AG04450 (cell line): Measurements from ENCODE around the gene CENPC. TPM values are rescaled to one million over a fixed set of nuclear protein-coding genes. Genes with fewer than 3 reads are reported as not detected.
"Not testable (repeated sequence)": the region's sequence is repeated elsewhere in the genome, so short reads cannot be mapped to it uniquely, and the experiment has no call there.

Source experiments
- CTCF ChIA-PET: fragments of 300-600, 350-600 bp; formaldehyde crosslinking; extraction: SDS; loops from one replicate; lab custom pipeline; 2022; ENCODE audit warnings: antibody characterized with exemption, inconsistent platforms; lab: Charles Lee
- POLR2A ChIA-PET: fragments of 350-600 bp; formaldehyde crosslinking; extraction: SDS; loops from one replicate; lab custom pipeline; 2021; ENCODE audit warnings: antibody characterized with exemption, inconsistent platforms; lab: Yijun Ruan, JAX
- DNase-seq: peaks from one replicate; pipeline ENCODE4 v3.0.0-alpha.2; 2011; ENCODE audit warnings: low read depth, low spot score
- H3K27ac ChIP-seq: one replicate; pipeline ENCODE4 v1.5.1; 2012; ENCODE audit warnings: low read depth, low read length, control low read depth
- H3K27me3 ChIP-seq: one replicate; pipeline ENCODE4 v1.6.0; 2012; ENCODE audit warnings: low read length; ENCODE audit not compliant: control insufficient read depth, insufficient read depth
- H3K4me3 ChIP-seq: 2 replicates; pipeline ENCODE4 v1.5.1; 2011; ENCODE audit warnings: mild to moderate bottlenecking, low read depth, low read length, control low read depth
- H3K9me3 ChIP-seq: 2 replicates; pipeline ENCODE4 v1.5.1; 2012; ENCODE audit warnings: low read length; ENCODE audit not compliant: control insufficient read depth, insufficient read depth
- polyA plus RNA-seq: library from polyadenylated mRNA; depleted of rRNA; stranded (reverse); fragments of >200 nt; gene quantifications from 2 replicates; pipeline ENCODE4 v1.2.3, GENCODE V29; 2011
- TF ChIP-seq, protein P1 (sequence below): IDR thresholded peaks from 2 replicates; pipeline ENCODE4 v1.5.1; 2011; ENCODE audit warnings: low read depth, low read length, control low read depth, inconsistent platforms

Gene CENPC
- polyA plus RNA-seq, 1 experiment = 8.0 TPM

DNA sequence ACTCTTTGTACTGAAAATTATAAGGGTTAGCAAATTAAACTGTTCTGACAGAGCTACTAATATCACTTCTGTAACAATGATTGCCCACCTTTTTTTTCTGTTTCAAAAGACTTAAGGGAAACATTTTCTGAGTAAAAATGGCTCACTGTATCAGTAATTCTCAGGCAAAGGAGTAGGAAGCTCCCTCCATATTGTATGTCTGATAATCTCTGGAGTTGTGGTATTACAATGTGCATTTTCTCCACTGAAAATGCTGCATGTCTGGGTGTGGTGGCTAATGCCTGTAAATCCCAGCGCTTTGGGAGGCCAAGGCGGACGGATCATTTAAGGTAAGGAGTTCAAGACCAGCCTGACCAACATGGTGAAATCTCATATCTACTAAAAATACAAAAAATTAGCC lies 8.8 kb upstream of the CENPC start:
- no peak overlapping the region for H3K4me3 ChIP-seq
- no peaks in the 10 kb centered on the region for H3K9me3 ChIP-seq
- ChIA-PET CTCF (no interaction called here), POLR2A (no interaction called here)
- H3K27ac ChIP-seq = no peak overlapping the region
- TF ChIP-seq, protein P1, sequence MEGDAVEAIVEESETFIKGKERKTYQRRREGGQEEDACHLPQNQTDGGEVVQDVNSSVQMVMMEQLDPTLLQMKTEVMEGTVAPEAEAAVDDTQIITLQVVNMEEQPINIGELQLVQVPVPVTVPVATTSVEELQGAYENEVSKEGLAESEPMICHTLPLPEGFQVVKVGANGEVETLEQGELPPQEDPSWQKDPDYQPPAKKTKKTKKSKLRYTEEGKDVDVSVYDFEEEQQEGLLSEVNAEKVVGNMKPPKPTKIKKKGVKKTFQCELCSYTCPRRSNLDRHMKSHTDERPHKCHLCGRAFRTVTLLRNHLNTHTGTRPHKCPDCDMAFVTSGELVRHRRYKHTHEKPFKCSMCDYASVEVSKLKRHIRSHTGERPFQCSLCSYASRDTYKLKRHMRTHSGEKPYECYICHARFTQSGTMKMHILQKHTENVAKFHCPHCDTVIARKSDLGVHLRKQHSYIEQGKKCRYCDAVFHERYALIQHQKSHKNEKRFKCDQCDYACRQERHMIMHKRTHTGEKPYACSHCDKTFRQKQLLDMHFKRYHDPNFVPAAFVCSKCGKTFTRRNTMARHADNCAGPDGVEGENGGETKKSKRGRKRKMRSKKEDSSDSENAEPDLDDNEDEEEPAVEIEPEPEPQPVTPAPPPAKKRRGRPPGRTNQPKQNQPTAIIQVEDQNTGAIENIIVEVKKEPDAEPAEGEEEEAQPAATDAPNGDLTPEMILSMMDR = no peak
- peaks cover 3% of the 10 kb centered on the region for H3K27me3 ChIP-seq
- DNase-seq = no peak

DNA sequence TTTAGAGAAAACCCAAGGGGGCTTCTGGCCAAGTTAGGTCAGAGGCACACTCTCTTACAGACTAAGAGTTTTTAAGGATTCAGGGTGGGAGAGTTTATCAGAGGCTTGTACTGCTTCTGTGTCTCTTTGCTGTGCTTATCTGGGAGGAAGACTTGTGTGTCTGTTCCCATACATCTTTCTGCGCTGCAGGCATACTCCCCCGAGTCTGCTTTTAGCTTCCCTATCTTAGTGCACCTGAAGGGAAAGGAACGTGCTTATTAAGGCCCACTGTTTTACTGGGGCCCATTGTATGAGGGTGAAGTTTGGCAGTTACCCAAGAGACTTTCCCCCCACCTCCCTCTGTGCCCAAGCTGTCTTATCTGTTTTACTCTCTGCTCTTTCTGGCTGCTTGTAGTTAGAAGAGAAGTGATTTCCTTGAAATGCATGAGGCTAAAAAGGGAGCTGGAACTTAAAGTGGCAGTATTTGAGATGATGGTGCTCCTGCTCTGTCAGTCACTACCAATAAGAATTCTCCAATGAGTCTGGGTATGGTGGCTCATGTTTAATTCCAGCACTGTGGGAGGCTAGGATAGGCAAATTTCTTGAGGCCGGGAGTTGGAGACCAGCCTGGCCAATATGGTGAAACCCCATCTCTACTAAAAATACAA lies 7.0 kb upstream of the CENPC start:
- H3K27me3 ChIP-seq, H3K27ac ChIP-seq, POLR2A ChIA-PET, DNase-seq, H3K9me3 ChIP-seq, H3K4me3 ChIP-seq, CTCF ChIA-PET: not testable (repeated sequence)

DNA sequence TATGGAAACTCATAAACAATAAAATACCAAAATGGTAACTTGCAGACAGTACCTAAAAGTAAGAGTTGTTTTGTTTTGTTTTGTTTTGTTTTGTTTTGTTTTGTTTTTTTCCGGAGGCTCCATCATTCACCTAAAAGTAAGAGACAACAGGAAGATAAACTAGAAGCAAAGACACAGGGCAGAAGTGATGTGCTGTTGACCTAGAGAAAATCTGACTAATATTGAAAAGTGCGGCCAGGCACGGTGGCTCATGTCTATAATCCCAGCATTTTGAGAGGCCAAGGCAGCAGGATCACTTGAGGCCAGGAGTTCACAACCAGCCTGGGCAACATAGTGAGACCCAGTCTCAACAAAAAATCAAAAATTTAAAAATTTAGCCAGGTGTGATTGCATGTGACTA lies 5.6 kb upstream of the CENPC start:
- Histone ChIP-seq H3K9me3 (no peaks in the 10 kb centered on the region), H3K27me3 (no peaks in the 10 kb centered on the region), H3K27ac (no peak overlapping the region), H3K4me3 (no peak overlapping the region)
- POLR2A ChIA-PET = no interaction called here
- no peak for DNase-seq
- CTCF ChIA-PET = no interaction called here
- TF ChIP-seq, protein P1 = no peak

DNA sequence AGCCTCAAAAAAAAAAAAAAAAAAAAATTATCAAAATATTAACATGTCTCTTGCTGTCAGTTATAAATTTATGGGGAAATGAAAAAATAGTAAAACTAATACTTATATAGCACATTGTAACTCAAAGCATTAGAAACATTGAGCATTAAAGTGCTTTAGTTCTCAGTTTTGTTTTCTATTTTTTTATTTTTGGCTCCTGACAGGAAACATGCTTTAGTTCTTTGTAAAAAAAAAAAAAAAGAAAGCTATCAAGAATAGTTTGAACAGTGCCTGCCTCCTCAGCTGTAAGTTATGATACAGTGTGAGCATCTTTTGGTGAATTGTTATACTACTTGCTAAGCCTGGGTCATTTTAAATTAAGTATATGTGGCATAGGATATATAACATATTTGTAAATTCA lies 5.1 kb upstream of the CENPC start:
- DNase-seq = no peak
- Histone ChIP-seq H3K9me3 (no peaks in the 10 kb centered on the region), H3K27ac (no peak overlapping the region), H3K4me3 (no peak overlapping the region), H3K27me3 (no peaks in the 10 kb centered on the region)
- TF ChIP-seq, protein P1 = no peak
- POLR2A ChIA-PET = no interaction called here
- CTCF ChIA-PET = no interaction called here

DNA sequence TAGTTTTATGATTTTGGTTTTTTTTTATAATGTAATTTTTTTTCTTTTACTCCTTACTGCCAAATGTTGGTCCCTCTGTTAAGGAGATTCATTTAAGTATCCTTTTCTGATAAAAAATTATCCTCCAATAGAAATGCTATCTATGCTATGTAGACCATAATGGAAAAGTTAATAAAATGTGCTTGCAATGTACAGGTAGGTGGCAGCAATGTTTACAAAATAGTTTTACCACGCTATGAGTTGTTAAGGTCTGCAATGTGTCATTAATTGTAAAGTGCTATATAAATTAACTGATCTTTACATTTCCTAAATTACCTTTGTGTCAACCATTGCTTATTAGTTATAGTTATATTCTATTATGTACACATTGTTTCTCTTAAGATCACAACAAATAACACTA lies 3.8 kb upstream of the CENPC start:
- CTCF ChIA-PET = no interaction called here
- TF ChIP-seq, protein P1 = no peak

More for the DNA sequence above, 3.8 kb upstream of the CENPC start:
- Histone ChIP-seq H3K27me3 (no peaks in the 10 kb centered on the region), H3K27ac (no peak overlapping the region), H3K4me3 (no peak overlapping the region), H3K9me3 (no peaks in the 10 kb centered on the region; the same call in 1 of the 2 replicates)
- POLR2A ChIA-PET = no interaction called here
- DNase-seq = no peak
